SIG-M5 treated with dmso at 0.1 percent for 504 hours (cell line): ENCODE measurements around the gene MMD.

Experiments used
- DNase-seq: peaks from one replicate; lab custom pipeline; 2025; ENCODE audit not compliant: unreplicated experiment; lab: John Stamatoyannopoulos, UW

The MMD gene

DNA sequence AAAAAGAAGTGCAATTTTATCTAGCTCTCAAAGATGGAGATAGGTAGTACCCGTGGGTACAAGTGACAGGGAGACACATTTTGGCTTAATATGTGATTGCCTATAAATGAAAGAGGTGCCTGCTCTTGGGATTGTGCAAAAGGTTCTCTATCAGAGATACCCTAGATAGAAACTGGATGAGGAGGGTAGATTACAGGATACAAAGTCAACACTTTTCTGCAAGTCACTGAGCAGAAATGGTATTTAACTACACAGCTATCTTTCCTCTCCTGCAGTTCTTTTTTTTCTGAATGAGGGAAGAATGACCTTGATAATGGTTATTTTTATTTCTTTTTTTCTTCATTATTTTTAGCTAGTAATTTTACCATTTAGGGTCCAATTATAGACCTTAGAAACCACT lies 67.6 kb downstream of the MMD start:
- no peak for DNase-seq

DNA sequence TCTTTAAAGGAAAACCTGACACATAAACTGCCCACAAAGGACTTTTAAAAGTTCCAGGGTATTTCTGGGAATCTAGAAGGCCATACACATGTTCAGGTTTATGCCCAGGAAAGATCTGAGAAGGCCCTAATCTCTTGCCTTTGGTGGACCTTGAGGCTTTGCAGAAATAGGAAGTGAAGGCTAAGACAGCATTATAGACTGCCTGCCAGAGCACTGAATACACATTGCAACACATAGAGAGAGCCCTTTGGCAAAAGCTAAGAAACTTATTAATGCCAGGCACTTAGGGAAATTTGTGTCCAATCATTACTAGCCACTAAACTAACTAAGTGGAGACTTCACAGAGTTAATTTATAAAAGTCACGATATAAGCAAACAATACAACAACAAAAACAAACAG lies 70.4 kb downstream of the MMD start:
- DNase-seq: peak; percentile 30

- DNase-seq: no peak
Observed at GRCh38 chr17:55350825-55351205, 70.8 kb downstream of the MMD start.

DNA sequence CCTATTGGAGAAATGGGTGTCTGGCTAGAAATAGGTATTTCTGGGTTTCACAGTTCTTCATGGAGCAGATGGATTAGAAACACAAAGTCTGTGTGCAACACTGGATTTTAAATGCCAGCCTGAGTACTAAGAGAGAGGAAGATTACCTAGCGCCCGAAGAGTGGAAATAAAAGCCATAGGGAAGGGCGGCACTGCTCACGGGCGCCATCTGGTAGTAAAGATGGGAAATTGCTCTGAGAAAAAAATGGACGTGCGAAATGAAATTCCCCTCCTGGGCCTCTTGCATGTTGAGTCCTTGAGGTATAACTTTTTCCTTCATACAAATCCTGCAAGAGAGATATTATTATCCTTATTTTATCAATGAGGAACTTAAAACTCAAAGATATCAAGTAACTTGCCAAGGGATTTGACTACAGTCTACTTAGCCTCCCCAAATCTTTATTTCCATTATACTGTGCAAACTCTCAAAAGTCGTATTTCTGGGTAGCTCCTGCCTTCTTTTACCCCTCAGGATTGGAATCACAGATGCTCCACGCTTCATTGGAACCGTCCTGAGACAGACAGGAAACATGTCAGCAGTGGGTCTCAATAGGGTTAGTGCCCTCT lies 72.8 kb downstream of the MMD start:
- peak; percentile 66 for DNase-seq

DNA sequence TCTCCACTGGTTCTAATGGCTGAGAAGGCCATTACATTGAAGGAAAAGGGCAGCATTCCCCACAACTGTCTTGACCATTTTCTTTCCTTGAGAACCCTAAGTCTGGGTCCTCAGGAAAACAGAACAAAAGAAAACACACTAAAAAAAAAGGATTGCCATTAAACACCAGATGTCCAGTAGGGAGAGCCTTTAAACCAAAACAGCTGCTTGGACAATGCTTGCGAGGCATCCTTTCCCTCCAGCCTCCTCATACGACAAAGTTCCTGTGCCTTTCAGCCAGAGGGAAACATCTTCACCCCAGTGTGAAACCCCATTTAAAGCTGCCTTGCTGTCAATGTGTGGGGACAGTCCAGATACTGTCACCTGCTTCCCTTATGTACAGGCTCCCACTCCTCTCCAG lies 74.3 kb downstream of the MMD start:
- no peak for DNase-seq

GRCh38 chr17:55346658-55347057 lies 75.0 kb downstream of the MMD start:
- no peak for DNase-seq

DNA sequence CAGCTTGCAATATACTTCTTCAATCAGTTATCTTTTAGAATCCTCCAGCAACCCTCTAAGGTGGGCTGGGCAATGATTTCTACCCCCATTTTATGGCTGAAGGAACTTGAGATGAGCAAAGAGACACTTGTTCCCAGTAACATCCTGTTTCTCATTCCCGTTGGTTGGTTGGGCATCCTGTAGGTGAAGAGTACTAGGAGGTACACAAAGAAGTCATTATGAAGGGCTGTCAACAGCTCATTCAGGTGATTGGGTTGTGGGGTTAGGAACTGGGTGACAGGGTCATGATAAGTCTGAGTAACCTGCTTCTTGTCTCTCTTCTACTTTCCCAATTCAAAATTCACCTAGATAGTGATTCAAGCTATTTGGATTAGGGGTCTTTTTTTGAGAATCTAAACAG lies 76.5 kb downstream of the MMD start:
- DNase-seq: no peak

DNA sequence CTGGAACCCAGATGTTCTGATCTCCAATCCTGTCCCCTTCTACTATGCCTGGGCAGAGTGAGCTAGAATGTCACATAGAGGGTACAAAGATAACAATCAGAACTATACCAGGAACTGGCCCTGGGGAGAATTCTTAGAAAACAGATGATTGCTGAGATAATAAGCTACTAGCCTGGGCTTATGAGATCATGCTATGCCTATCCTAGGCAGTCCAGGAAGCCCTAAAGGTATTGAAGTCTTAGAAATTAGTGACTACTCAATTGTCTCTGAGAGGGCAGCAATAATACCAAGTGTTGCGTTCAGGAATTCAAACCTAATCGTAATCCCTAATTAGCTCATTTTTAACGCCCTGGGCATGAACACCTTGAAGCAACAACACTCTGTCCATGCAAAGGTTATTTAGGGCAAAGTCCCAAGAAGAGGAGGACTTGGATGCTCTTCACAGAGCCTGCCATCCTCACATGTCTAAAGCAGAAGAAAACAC lies 77.1 kb downstream of the MMD start:
- peak; percentile 32 for DNase-seq

DNA sequence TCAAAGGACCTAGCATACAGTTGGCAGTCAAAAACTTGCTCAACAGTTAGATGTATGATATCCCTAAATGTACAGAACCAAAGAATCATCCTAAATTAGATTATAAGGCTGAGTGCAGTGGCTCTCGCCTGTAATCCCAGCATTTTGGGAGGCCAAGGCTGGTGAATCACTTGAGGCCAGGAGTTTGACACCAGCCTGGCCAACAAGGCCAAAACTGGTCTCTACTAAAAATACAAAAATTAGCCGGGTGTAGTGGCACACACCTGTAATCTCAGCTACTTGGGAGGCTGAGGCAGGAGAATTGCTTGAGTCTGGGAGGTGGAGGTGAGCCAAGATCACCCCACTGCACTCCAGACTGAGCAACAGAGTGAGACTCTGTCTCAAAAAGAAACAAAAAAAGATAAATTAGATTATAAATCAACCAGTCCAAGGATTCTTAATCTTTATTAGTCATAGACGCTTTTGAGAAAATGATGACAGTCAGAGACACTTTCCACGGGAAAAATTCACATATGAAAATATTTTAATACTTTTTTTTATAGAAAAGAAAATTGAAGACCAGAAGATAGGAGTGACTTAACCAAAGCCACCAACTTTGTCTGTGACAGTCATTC lies 77.6 kb downstream of the MMD start:
- no peak for DNase-seq

DNA sequence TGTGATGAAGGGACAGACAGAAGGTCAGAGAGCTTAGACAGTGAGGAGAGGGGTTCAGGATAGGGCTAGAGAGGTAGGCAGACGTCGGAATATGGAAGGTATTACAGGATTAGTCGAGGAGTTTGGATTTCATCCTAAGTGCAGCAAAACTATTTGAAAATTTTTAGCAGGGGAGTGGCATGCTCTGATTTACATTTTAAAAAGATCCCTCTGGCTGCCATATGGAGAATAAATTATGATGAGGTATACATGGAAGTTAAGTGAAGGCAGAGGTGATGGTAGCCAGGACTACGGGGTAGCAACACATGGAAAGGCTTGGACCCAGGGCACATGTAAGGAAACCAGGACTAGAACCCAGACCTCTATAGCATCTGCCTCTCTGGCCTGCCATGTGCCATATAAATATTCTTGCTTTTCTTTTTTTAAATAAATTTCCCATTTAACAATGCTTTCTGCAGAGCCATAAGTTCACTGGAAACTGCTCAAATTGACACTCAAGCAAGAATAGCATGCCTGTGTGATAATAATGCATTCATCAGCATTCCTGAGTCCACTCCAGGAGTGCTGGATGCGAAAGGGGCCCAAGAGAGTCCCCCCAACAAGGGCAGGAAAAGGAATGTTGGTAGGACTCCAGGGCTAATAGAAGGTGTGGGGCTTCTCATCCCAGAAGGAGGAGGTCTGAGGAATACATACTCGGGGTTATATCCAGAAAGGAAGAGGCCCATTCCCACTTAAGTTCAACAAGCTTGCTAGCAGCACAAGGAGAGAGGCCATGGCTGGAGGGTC lies 78.6 kb downstream of the MMD start:
- no peak for DNase-seq
